ENCODE data around the gene KRT34. TPM values are rescaled to one million over a fixed set of nuclear protein-coding genes. Genes with fewer than 3 reads are reported as not detected.

Gene KRT34
- polyA plus RNA-seq, 1 of the 3 experiments (the other 2 are of a cell fraction): 0.08 TPM

DNA sequence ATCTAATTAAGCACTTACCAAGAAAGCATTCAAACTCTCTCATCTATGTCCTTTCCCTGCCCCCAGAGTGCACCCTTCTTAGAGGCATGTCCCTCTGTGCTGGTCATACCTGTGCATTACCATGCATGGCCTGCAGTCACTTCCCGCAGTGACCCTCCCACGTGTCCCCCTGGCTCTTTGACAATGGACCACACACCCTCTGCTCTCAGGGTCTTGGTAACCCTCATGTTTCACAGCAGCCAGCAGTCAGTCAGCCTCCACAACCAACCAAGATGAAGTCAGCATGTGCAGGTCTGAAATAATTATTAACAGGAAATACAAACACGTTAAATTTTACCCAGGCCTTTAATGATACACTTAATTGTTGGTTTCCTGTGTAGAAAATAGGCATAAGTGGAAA is 41.6 kb downstream of the KRT34 start:
- H3K36me3 ChIP-seq (replicated peaks in 1 of 2; ENCODE audit: control insufficient read depth in 1 of 2, insufficient read depth in 2 of 2, low read length in 1 of 2): no peaks in the 10 kb centered on the region
- TF ChIP-seq TEAD4 (IDR thresholded peaks at IDR 0.05; ENCODE audit: borderline replicate concordance, insufficient read depth) (no peak), RAD21 (IDR thresholded peaks at IDR 0.05; ENCODE audit: low read length) (no peak), YY1 (IDR thresholded peaks at IDR 0.05; ENCODE audit: low read depth) (no peak), GATA2 (CRISPR knock-in tag; IDR thresholded peaks at IDR 0.05) (no peak), MEF2A (IDR thresholded peaks at IDR 0.05; ENCODE audit: borderline replicate concordance, low read depth) (no peak), RFX5 (IDR thresholded peaks at IDR 0.05; ENCODE audit: low read length) (no peak), TCF12 (IDR thresholded peaks at IDR 0.05) (no peak), NRF1 (IDR thresholded peaks at IDR 0.05; ENCODE audit: low read depth, low read length) (no peak), FOXJ3 (CRISPR knock-in tag; IDR thresholded peaks at IDR 0.05) (no peak), NFIC (IDR thresholded peaks at IDR 0.05; ENCODE audit: borderline replicate concordance) (no peak), GABPA (IDR thresholded peaks at IDR 0.05; ENCODE audit: low read depth) (no peak), POLR2AphosphoS5 (IDR thresholded peaks at IDR 0.05; ENCODE audit: low read depth, low read length) (no peak), FOSL2 (IDR thresholded peaks at IDR 0.05; ENCODE audit: borderline replicate concordance, low read depth) (no peak), RCOR1 (IDR thresholded peaks at IDR 0.05; ENCODE audit: low read length) (no peak), EP300 (IDR thresholded peaks at IDR 0.05; ENCODE audit: borderline replicate concordance in 1 of 2, low read depth in 1 of 2, low read length in 1 of 2) (no peak)
- TF ChIP-seq, protein P1, sequence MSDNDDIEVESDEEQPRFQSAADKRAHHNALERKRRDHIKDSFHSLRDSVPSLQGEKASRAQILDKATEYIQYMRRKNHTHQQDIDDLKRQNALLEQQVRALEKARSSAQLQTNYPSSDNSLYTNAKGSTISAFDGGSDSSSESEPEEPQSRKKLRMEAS (IDR thresholded peaks at IDR 0.05; ENCODE audit: low read depth): no peak
- H3K9ac ChIP-seq: no peak overlapping the region
- H3K4me2 ChIP-seq: no peak overlapping the region
- no peaks in the 10 kb centered on the region for H4K20me1 ChIP-seq (ENCODE audit: insufficient read depth)
- no peak for DNase-seq
- H3F3A ChIP-seq (replicated peaks; ENCODE audit: insufficient read depth): no peaks in the 10 kb centered on the region
- no peaks in the 10 kb centered on the region for H3K27me3 ChIP-seq (ENCODE audit: insufficient read depth)
- H3K4me1 ChIP-seq (ENCODE audit: control insufficient read depth in 1 of 2, insufficient read depth in 2 of 2, low read depth in 1 of 2, low read length in 1 of 2): no peaks in the 10 kb centered on the region
- ChIA-PET CTCF (interaction anchor here (1.7 kb wide), 2 partner anchors 18 to 208 kb away, joined by 5 to 10 read pairs; no protein-coding TSS in a partner anchor), POLR2A (no interaction called here)
- no peak overlapping the region for H3K27ac ChIP-seq (ENCODE audit: low read depth in 2 of 2, low read length in 1 of 2)
- WGBS (ENCODE audit: low lambda C conversion rate): 23% methylated on average over 3 of the region's 3 CpGs
- no peaks in the 10 kb centered on the region for H3K9me2 ChIP-seq
- H3K79me2 ChIP-seq (ENCODE audit: insufficient read depth): no peaks in the 10 kb centered on the region
- H3K9me3 ChIP-seq: peaks cover 6% of the 10 kb centered on the region; the same call in 1 of the 2 replicates
- no peak overlapping the region for H2AFZ ChIP-seq (ENCODE audit: low read depth)
- no peak overlapping the region for H3K4me3 ChIP-seq (ENCODE audit: low read depth in 2 of 2, low read length in 1 of 2)

DNA sequence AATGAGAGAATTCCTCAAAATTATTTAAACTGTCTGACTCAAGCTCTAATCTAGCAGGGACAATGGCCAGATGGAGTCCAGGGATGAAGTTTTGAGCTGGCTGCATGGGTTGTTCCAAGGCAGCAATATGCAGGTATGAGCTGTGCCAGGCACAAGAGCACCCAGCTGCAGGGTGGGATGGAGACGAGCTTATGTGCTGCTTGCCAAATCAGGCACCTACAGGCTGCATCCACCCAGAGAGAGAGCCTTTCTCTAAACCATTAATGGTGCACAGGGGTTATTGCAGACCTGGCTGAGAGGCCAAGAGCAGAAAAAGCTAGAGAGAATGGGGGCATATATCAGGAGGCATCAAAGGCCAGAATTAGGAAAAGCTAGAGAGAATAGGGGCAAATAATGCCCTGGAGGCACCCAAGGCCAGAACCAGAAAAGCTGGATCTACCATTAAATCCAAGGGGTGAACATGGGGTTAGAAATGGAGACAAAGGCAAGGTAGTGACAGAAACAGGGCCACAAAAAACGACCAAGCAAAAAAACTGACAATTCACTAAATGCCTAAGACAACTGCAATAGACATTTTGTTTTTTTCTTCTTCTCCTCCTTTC is 42.4 kb downstream of the KRT34 start:
- H3K9me2 ChIP-seq: no peaks in the 10 kb centered on the region
- H3K4me2 ChIP-seq: no peak overlapping the region
- no peaks in the 10 kb centered on the region for H3F3A ChIP-seq (replicated peaks; ENCODE audit: insufficient read depth)
- H3K4me1 ChIP-seq (ENCODE audit: control insufficient read depth in 1 of 2, insufficient read depth in 2 of 2, low read depth in 1 of 2, low read length in 1 of 2): no peaks in the 10 kb centered on the region
- ChIA-PET CTCF (interaction anchor here (0.9 to 1.7 kb wide), 3 partner anchors 8 to 323 kb away, joined by 3 to 10 read pairs (median 5); no protein-coding TSS in a partner anchor), POLR2A (no interaction called here)
- TF ChIP-seq RXRA (IDR thresholded peaks at IDR 0.05; ENCODE audit: borderline replicate concordance, low read depth): no peak
- no peaks in the 10 kb centered on the region for H3K36me3 ChIP-seq (replicated peaks in 1 of 2; ENCODE audit: control insufficient read depth in 1 of 2, insufficient read depth in 2 of 2, low read length in 1 of 2)
- no peaks in the 10 kb centered on the region for H3K79me2 ChIP-seq (ENCODE audit: insufficient read depth)
- H4K20me1 ChIP-seq (ENCODE audit: insufficient read depth): no peaks in the 10 kb centered on the region
- H3K9me3 ChIP-seq: peaks cover 6% of the 10 kb centered on the region; the same call in 1 of the 2 replicates
- no peak overlapping the region for H3K27ac ChIP-seq (ENCODE audit: low read depth in 2 of 2, low read length in 1 of 2)
- H2AFZ ChIP-seq (ENCODE audit: low read depth): no peak overlapping the region
- no peak overlapping the region for H3K9ac ChIP-seq
- WGBS (ENCODE audit: low lambda C conversion rate): 10% methylated on average over 2 of the region's 2 CpGs
- no peak overlapping the region for H3K4me3 ChIP-seq (ENCODE audit: low read depth in 2 of 2, low read length in 1 of 2)
- no peak for DNase-seq
- H3K27me3 ChIP-seq (ENCODE audit: insufficient read depth): no peaks in the 10 kb centered on the region
